Activated naive CD4-positive, alpha-beta T cell treated with anti-CD3 and anti-CD28 coated beads, Interleukin-2, amount 10 ng/mL, durations not matched to agents 7 days and 5 days (primary cell): ENCODE results near the gene METTL25.
A peak's percentile ranks its signal among the peaks of the same experiment; 100 is the strongest.
"Not testable (repeated sequence)": the region's sequence is repeated elsewhere in the genome, so short reads cannot be mapped to it uniquely, and the experiment has no call there.

Experiments used
- CTCF ChIA-PET: fragments of 350-600 bp; sonication (Branson Sonifier 250); formaldehyde crosslinking; loops from one replicate; lab custom pipeline; 2021; ENCODE audit warnings: antibody characterized with exemption; lab: Charles Lee
- DNase-seq: peaks from one replicate; pipeline ENCODE4 v3.0.0-alpha.2; 2020
- H3K27ac Mint-ChIP-seq: one replicate; pipeline ENCODE4 v1.8.0; 2021; ENCODE audit warnings: mild to moderate bottlenecking, moderate library complexity, mixed read lengths
- H3K27me3 Mint-ChIP-seq: one replicate; pipeline ENCODE4 v1.8.0; 2021; ENCODE audit warnings: mild to moderate bottlenecking, mixed read lengths
- H3K36me3 Mint-ChIP-seq: one replicate; pipeline ENCODE4 v1.8.0; 2021; ENCODE audit warnings: mixed read lengths
- H3K4me1 Mint-ChIP-seq: one replicate; pipeline ENCODE4 v1.8.0; 2021; ENCODE audit warnings: mixed read lengths
- H3K4me3 Mint-ChIP-seq: one replicate; pipeline ENCODE4 v1.8.0; 2021; ENCODE audit warnings: mild to moderate bottlenecking, moderate library complexity, mixed read lengths
- H3K9me3 Mint-ChIP-seq: one replicate; pipeline ENCODE4 v1.8.0; 2021; ENCODE audit warnings: mixed read lengths

The METTL25 gene

DNA sequence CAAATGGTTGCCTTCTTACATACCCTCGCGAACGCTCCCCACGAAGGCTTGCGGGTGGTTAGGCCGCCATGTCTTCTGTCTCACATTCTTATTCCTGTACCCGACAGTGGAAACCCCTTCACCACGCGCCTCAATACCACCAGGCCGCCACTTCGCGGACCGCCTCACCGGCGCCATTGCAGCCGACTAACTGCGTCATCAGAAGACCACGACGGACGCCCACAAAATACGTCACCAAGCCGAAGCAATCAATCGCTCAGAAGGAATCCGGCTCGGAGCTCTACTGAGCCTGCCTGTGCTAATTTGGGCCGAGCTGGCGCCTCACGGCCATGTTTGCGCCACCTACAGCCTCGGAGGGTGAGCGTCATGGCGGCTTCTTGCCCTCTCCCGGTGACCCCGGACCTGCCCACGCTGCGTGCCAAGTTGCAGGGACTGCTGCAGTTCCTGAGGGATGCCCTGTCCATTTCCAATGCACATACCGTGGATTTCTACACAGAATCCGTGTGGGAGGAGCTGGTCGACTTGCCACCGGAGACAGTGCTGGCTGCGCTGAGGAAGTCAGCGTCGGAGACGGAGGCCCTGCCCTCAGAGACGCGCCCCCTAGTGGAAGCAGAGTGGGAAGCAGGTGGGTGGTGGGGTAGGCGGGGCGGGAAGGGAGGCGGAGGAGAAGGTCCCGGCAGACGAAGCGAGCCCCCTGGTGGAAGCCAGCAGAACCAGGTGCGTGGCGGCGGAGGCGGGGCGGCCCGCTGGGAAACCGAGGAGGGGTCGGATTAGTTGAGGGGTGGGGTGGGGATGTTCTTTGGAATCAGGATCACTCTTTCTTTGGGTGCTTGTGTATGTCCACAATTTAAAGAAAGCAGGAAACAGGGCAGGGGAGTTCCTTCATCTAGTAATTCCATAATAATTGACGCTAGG lies at the start of gene METTL25, which contains the start of gene CCDC59:
TSS of gene METTL25 (plus strand) at position 330 of the 915 bp plus-strand sequence. CDS start at position 367, 37 bp downstream.
TSS of gene CCDC59 (minus strand) at position 188 of the 915 bp plus-strand sequence. CDS start at position 177, 11 bp downstream.
- peaks cover 6% of the 10 kb centered on the region for H3K27me3 Mint-ChIP-seq
- H3K27ac Mint-ChIP-seq = peak within 1 kb of the TSS; percentile 99
- peaks cover 45% of the 10 kb centered on the region for H3K4me1 Mint-ChIP-seq
- peak; percentile 97 for DNase-seq
- peaks cover 39% of the 10 kb centered on the region for H3K36me3 Mint-ChIP-seq
- H3K4me3 Mint-ChIP-seq = peak within 1 kb of the TSS; percentile 98
- peaks cover 5% of the 10 kb centered on the region for H3K9me3 Mint-ChIP-seq
- CTCF ChIA-PET = interaction anchor here (0.6 to 1.6 kb wide), 6 partner anchors 8 to 53 kb away, joined by 3 to 5 read pairs (median 4); no protein-coding TSS in a partner anchor

GRCh38 chr12:82314406-82314892 lies 43.9 kb upstream of the METTL25 start:
- no peaks in the 10 kb centered on the region for H3K4me1 Mint-ChIP-seq
- no peaks in the 10 kb centered on the region for H3K27me3 Mint-ChIP-seq
- no peaks in the 10 kb centered on the region for H3K36me3 Mint-ChIP-seq
- H3K9me3 Mint-ChIP-seq = no peaks in the 10 kb centered on the region
- CTCF ChIA-PET = no interaction called here
- H3K27ac Mint-ChIP-seq = no peak overlapping the region
- H3K4me3 Mint-ChIP-seq = no peak overlapping the region
- DNase-seq = no peak

GRCh38 chr12:82319276-82319675 lies 39.1 kb upstream of the METTL25 start:
- CTCF ChIA-PET = no interaction called here

GRCh38 chr12:82325540-82326336 lies 32.6 kb upstream of the METTL25 start:
- no peaks in the 10 kb centered on the region for H3K9me3 Mint-ChIP-seq
- H3K27ac Mint-ChIP-seq = no peak overlapping the region
- no peaks in the 10 kb centered on the region for H3K4me1 Mint-ChIP-seq
- CTCF ChIA-PET = no interaction called here
- no peaks in the 10 kb centered on the region for H3K36me3 Mint-ChIP-seq
- no peak overlapping the region for H3K4me3 Mint-ChIP-seq
- DNase-seq = no peak
- no peaks in the 10 kb centered on the region for H3K27me3 Mint-ChIP-seq

More at GRCh38 chr12:82319276-82319675, 39.1 kb upstream of the METTL25 start:
- H3K9me3 Mint-ChIP-seq = no peaks in the 10 kb centered on the region
- no peak overlapping the region for H3K27ac Mint-ChIP-seq
- H3K4me1 Mint-ChIP-seq = no peaks in the 10 kb centered on the region
- H3K36me3 Mint-ChIP-seq = no peaks in the 10 kb centered on the region
- H3K4me3 Mint-ChIP-seq = no peak overlapping the region
- H3K27me3 Mint-ChIP-seq = no peaks in the 10 kb centered on the region
- DNase-seq = no peak

DNA sequence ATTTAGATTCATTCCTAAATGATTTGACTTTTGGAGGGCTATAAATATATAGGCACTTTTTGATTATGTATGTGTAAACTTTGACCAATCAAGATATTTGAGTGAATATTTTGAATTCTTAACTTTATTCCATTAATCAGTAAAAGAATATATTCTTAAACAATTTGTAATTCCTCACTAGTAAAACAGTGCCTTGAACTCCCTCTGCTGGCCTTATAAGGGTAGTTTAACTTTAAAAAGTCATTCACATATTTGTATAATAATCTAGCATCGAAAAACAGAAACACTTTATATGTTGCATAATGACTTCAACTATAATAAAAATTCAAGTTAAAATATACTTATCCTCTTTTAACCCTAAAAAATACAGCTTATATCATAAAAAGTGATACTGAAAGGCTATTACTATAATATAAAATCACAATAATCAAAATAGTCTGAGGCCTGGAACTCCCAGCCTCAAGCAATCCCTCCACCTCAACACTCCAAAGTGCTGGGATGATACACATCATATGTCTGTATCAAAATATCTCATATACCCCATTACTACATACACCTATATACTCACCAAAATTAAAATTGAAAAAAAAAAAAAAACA lies 31.3 kb upstream of the METTL25 start:
- DNase-seq = no peak
- CTCF ChIA-PET = no interaction called here
- Mint-ChIP-seq H3K4me3 (no peak overlapping the region), H3K9me3 (no peaks in the 10 kb centered on the region), H3K27me3 (no peaks in the 10 kb centered on the region), H3K4me1 (no peaks in the 10 kb centered on the region), H3K36me3 (no peaks in the 10 kb centered on the region), H3K27ac (no peak overlapping the region)

- Mint-ChIP-seq H3K4me1 (no peaks in the 10 kb centered on the region), H3K27ac (no peak overlapping the region)
These were observed 30.5 kb upstream of the METTL25 start for GRCh38 chr12:82327861-82328260.

DNA sequence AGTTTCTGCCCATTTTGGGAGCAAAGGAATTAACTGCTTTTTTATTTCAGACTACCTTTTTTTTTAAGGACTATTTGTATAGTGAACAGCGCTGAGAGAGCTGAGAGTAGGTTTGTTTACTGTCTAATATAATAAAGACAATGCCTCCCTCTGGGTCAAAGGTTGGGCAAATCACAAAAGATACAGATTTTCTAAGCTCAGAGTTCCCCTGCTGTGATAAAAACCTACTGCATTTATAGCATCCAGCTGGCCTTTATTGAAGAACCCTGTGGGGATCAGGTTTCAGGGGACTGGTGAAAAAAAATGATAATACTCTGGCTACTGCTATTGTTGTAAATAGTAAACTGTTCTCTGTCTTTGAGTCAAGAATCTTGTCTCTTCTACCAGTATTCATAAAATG lies 28.8 kb upstream of the METTL25 start:
- H3K27me3 Mint-ChIP-seq = no peaks in the 10 kb centered on the region
- CTCF ChIA-PET = interaction anchor here (1.1 kb wide), 1 partner anchor 29 kb away, joined by 4 read pairs; the partner anchor contains the start of genes CCDC59 and METTL25
- no peak for DNase-seq
- no peaks in the 10 kb centered on the region for H3K9me3 Mint-ChIP-seq
- H3K36me3 Mint-ChIP-seq = no peaks in the 10 kb centered on the region
- H3K27ac Mint-ChIP-seq = no peak overlapping the region
- no peaks in the 10 kb centered on the region for H3K4me1 Mint-ChIP-seq
- H3K4me3 Mint-ChIP-seq = no peak overlapping the region

More at GRCh38 chr12:82327861-82328260, 30.5 kb upstream of the METTL25 start:
- Mint-ChIP-seq H3K4me3 (no peak overlapping the region), H3K9me3 (no peaks in the 10 kb centered on the region), H3K36me3 (no peaks in the 10 kb centered on the region), H3K27me3 (no peaks in the 10 kb centered on the region)
- CTCF ChIA-PET = interaction anchor here (0.7 kb wide), 1 partner anchor 717 kb away, joined by 3 read pairs; no protein-coding TSS in a partner anchor
- DNase-seq = no peak

- no peak for DNase-seq
- Mint-ChIP-seq H3K36me3 (peaks cover 23% of the 10 kb centered on the region), H3K4me3 (no peak overlapping the region), H3K27ac (no peak overlapping the region), H3K27me3 (no peaks in the 10 kb centered on the region), H3K4me1 (peaks cover 2% of the 10 kb centered on the region), H3K9me3 (no peaks in the 10 kb centered on the region)
- CTCF ChIA-PET = no interaction called here
These were observed 8.2 kb upstream of the METTL25 start for GRCh38 chr12:82350161-82350560.

GRCh38 chr12:82351390-82351789 lies 6.9 kb upstream of the METTL25 start:
- H3K9me3 Mint-ChIP-seq = no peaks in the 10 kb centered on the region
- H3K36me3 Mint-ChIP-seq = peaks cover 33% of the 10 kb centered on the region
- no peak overlapping the region for H3K4me3 Mint-ChIP-seq
- DNase-seq = no peak
- H3K4me1 Mint-ChIP-seq = peaks cover 14% of the 10 kb centered on the region
- no peaks in the 10 kb centered on the region for H3K27me3 Mint-ChIP-seq
- no peak overlapping the region for H3K27ac Mint-ChIP-seq
- CTCF ChIA-PET = no interaction called here

- no peak for DNase-seq
- Mint-ChIP-seq H3K27me3 (peaks cover 6% of the 10 kb centered on the region), H3K9me3 (peaks cover 5% of the 10 kb centered on the region), H3K4me1 (peaks cover 45% of the 10 kb centered on the region), H3K27ac (peak overlapping the region; percentile 99), H3K4me3 (peak overlapping the region; percentile 98), H3K36me3 (peaks cover 43% of the 10 kb centered on the region)
- CTCF ChIA-PET = interaction anchor here (0.6 to 1.6 kb wide), 2 partner anchors 9 to 10 kb away, joined by 3 to 5 read pairs; no protein-coding TSS in a partner anchor
These were observed 989 bp upstream of the METTL25 start for GRCh38 chr12:82357340-82357739.

DNA sequence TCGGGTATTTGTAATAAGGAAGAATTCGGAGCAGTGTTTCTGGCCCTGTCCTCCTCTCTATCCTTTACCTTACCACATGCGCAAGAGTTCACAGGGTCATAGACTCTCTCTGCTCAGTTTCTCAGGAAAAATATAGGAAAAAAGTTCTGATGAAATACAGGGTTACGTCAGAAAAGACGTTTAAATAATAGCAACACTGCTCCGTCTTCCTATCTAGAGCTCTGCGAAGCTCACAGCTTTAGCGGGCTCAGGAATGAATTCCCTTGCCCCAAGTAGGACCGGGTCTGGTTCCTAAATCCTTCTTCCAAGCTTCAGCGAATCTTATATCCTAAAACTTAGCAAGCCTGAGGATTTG lies 507 bp upstream of the METTL25 start:
- Mint-ChIP-seq H3K4me1 (peaks cover 45% of the 10 kb centered on the region), H3K9me3 (peaks cover 5% of the 10 kb centered on the region), H3K4me3 (peak overlapping the region; percentile 98), H3K27ac (peak overlapping the region; percentile 99), H3K36me3 (peaks cover 43% of the 10 kb centered on the region), H3K27me3 (peaks cover 6% of the 10 kb centered on the region)
- no peak for DNase-seq
- CTCF ChIA-PET = interaction anchor here (0.6 to 1.6 kb wide), 6 partner anchors 8 to 53 kb away, joined by 3 to 5 read pairs (median 4); no protein-coding TSS in a partner anchor

DNA sequence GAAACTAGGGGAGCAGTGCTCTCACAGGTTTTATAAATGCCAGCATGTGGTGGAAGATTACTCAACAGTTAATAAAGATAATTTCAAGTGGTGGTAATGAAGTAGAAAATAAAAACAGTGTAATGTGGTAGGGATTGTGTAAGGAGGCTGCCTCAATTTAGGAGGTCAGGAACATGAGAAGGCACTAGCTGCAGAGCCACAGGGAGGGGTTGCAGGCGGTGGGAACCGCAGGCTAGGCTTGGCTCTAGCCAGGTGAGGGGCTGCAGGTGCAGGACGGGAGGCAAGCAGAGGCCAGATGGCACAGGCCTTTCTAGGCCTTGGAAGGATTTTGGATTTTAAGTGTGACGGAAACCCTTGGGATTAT lies 768 bp downstream of the METTL25 start:
- Mint-ChIP-seq H3K9me3 (peaks cover 5% of the 10 kb centered on the region), H3K4me1 (peaks cover 45% of the 10 kb centered on the region), H3K36me3 (peaks cover 33% of the 10 kb centered on the region), H3K4me3 (peak overlapping the region; percentile 98), H3K27ac (peak overlapping the region; percentile 99), H3K27me3 (peaks cover 6% of the 10 kb centered on the region)
- CTCF ChIA-PET = interaction anchor here (0.8 to 1.6 kb wide), 2 partner anchors 8 to 41 kb away, joined by 3 to 5 read pairs; no protein-coding TSS in a partner anchor
- DNase-seq = no peak

DNA sequence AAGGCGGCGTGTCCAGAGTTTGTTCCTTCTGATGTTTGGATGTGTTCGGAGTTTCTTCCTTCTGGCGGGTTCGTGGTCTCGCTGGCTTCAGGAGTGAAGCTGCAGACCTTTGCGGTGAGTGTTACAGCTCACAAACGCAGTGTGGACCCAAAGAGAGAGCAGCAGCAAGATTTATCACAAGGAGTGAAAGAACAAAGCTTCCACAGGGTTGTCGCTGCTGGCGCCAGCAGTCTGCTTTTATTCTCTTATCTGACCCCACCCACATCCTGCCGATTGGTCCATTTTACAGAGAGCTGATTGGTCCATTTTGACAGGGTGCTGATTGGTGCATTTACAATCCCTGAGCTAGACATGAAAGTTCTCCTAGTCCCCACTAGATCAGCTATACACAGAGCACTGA lies 2.5 kb downstream of the METTL25 start:
- DNase-seq, H3K9me3 Mint-ChIP-seq, H3K4me3 Mint-ChIP-seq, CTCF ChIA-PET, H3K27ac Mint-ChIP-seq, H3K27me3 Mint-ChIP-seq: not testable (repeated sequence)
- H3K36me3 Mint-ChIP-seq = peaks cover 24% of the 10 kb centered on the region
- H3K4me1 Mint-ChIP-seq = peaks cover 37% of the 10 kb centered on the region
